ENCODE data around the gene STMN1. TPM values are rescaled to one million over a fixed set of nuclear protein-coding genes. Genes with fewer than 3 reads are reported as not detected.

The STMN1 gene
- total and polyA plus RNA-seq, 9 of the 15 experiments (the other 6 are each of a cell fraction or from before 2014, with no cell fraction given), result 269 to 2,153 (median 595) TPM

DNA sequence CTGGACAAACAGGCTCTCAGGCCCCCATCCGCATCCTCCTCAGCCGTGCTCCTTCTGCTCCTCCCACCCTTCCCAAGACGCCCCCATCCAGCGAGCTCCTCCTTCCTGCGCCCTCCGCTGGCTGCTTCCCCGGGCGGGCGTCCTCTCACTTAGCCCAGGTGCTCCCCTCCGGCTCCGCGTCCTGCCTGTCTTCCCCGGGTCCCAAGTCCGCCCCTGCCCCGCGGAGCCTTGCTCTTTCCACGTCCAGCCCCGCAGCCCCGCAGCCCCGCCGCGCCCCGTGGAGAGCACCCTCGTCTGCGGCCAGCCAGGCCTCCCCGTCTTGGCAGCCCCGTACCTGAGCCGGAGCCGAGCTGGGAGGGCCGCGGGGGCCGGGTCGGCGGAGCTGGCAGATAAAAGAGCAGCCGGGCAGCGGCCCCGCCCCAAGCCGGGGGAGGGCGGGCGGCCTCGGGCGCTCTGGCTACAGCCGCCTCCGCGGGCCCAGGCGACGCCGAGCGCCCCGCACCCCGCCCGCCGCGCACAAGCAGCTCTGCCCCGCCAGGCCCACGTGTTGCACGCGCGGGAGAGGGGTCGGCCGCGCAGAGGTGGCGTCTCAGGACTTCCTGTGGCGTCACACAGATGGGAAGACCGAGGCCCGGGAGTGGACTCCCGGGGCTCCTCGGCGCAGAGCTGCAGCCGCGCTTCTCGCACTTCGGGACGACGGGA lies 30.9 kb downstream of the STMN1 start, which contains the start of gene PAQR7 (continued):
- TF ChIP-seq, protein P1, sequence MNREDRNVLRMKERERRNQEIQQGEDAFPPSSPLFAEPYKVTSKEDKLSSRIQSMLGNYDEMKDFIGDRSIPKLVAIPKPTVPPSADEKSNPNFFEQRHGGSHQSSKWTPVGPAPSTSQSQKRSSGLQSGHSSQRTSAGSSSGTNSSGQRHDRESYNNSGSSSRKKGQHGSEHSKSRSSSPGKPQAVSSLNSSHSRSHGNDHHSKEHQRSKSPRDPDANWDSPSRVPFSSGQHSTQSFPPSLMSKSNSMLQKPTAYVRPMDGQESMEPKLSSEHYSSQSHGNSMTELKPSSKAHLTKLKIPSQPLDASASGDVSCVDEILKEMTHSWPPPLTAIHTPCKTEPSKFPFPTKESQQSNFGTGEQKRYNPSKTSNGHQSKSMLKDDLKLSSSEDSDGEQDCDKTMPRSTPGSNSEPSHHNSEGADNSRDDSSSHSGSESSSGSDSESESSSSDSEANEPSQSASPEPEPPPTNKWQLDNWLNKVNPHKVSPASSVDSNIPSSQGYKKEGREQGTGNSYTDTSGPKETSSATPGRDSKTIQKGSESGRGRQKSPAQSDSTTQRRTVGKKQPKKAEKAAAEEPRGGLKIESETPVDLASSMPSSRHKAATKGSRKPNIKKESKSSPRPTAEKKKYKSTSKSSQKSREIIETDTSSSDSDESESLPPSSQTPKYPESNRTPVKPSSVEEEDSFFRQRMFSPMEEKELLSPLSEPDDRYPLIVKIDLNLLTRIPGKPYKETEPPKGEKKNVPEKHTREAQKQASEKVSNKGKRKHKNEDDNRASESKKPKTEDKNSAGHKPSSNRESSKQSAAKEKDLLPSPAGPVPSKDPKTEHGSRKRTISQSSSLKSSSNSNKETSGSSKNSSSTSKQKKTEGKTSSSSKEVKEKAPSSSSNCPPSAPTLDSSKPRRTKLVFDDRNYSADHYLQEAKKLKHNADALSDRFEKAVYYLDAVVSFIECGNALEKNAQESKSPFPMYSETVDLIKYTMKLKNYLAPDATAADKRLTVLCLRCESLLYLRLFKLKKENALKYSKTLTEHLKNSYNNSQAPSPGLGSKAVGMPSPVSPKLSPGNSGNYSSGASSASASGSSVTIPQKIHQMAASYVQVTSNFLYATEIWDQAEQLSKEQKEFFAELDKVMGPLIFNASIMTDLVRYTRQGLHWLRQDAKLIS (CRISPR knock-in tag; IDR thresholded peaks at IDR 0.05), result peak; percentile 46
- TF ChIP-seq ZNF766 (CRISPR knock-in tag; conservative IDR thresholded peaks at IDR 0.05) (peak; percentile 65), SIX5 (IDR thresholded peaks at IDR 0.05; ENCODE audit: borderline replicate concordance in 1 of 2, insufficient read depth in 1 of 2, low read depth in 1 of 2, low read length in 2 of 2) (no peak), TAF15 (IDR thresholded peaks at IDR 0.05; ENCODE audit: low read depth, low read length) (no peak), HLTF (IDR thresholded peaks at IDR 0.05) (0 out of 2 replicates have a peak, but pooled peaks have one; percentile 59), BRCA1 (IDR thresholded peaks at IDR 0.05) (no peak), BRCA1 (CRISPR knock-in tag; IDR thresholded peaks at IDR 0.05) (no peak), TRIM24 (IDR thresholded peaks at IDR 0.05) (no peak)
- TF ChIP-seq, protein P2, sequence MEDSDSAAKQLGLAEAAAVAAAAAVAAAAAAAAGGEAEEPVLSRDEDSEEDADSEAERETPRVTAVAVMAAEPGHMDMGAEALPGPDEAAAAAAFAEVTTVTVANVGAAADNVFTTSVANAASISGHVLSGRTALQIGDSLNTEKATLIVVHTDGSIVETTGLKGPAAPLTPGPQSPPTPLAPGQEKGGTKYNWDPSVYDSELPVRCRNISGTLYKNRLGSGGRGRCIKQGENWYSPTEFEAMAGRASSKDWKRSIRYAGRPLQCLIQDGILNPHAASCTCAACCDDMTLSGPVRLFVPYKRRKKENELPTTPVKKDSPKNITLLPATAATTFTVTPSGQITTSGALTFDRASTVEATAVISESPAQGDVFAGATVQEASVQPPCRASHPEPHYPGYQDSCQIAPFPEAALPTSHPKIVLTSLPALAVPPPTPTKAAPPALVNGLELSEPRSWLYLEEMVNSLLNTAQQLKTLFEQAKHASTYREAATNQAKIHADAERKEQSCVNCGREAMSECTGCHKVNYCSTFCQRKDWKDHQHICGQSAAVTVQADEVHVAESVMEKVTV (CRISPR knock-in tag; IDR thresholded peaks at IDR 0.05), result no peak
- TF ChIP-seq, protein P3, sequence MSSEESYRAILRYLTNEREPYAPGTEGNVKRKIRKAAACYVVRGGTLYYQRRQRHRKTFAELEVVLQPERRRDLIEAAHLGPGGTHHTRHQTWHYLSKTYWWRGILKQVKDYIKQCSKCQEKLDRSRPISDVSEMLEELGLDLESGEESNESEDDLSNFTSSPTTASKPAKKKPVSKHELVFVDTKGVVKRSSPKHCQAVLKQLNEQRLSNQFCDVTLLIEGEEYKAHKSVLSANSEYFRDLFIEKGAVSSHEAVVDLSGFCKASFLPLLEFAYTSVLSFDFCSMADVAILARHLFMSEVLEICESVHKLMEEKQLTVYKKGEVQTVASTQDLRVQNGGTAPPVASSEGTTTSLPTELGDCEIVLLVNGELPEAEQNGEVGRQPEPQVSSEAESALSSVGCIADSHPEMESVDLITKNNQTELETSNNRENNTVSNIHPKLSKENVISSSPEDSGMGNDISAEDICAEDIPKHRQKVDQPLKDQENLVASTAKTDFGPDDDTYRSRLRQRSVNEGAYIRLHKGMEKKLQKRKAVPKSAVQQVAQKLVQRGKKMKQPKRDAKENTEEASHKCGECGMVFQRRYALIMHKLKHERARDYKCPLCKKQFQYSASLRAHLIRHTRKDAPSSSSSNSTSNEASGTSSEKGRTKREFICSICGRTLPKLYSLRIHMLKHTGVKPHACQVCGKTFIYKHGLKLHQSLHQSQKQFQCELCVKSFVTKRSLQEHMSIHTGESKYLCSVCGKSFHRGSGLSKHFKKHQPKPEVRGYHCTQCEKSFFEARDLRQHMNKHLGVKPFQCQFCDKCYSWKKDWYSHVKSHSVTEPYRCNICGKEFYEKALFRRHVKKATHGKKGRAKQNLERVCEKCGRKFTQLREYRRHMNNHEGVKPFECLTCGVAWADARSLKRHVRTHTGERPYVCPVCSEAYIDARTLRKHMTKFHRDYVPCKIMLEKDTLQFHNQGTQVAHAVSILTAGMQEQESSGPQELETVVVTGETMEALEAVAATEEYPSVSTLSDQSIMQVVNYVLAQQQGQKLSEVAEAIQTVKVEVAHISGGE (CRISPR knock-in tag; IDR thresholded peaks at IDR 0.05), result peak in 1 of 3 experiments; percentile 51; a peak in 2 of 6 replicates
- TF ChIP-seq, protein P4, sequence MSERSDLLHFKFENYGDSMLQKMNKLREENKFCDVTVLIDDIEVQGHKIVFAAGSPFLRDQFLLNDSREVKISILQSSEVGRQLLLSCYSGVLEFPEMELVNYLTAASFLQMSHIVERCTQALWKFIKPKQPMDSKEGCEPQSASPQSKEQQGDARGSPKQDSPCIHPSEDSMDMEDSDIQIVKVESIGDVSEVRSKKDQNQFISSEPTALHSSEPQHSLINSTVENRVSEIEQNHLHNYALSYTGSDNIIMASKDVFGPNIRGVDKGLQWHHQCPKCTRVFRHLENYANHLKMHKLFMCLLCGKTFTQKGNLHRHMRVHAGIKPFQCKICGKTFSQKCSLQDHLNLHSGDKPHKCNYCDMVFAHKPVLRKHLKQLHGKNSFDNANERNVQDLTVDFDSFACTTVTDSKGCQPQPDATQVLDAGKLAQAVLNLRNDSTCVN (CRISPR knock-in tag; IDR thresholded peaks at IDR 0.05), result 0 out of 2 replicates have a peak, but pooled peaks have one; percentile 38
- TF ChIP-seq, protein P5, sequence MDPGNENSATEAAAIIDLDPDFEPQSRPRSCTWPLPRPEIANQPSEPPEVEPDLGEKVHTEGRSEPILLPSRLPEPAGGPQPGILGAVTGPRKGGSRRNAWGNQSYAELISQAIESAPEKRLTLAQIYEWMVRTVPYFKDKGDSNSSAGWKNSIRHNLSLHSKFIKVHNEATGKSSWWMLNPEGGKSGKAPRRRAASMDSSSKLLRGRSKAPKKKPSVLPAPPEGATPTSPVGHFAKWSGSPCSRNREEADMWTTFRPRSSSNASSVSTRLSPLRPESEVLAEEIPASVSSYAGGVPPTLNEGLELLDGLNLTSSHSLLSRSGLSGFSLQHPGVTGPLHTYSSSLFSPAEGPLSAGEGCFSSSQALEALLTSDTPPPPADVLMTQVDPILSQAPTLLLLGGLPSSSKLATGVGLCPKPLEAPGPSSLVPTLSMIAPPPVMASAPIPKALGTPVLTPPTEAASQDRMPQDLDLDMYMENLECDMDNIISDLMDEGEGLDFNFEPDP (CRISPR knock-in tag; IDR thresholded peaks at IDR 0.05), result no peak
